Type B pancreatic cell (in vitro differentiated cells): ENCODE measurements around the gene SLC35F2. TPM values are rescaled to one million over a fixed set of nuclear protein-coding genes. Genes with fewer than 3 reads are reported as not detected.
A peak's percentile ranks its signal among the peaks of the same experiment; 100 is the strongest.

Experiments
- DNase-seq: peaks from one replicate; pipeline ENCODE4 v3.0.0; 2021; ENCODE audit warnings: mixed read lengths; ENCODE audit not compliant: unreplicated experiment; ENCODE audit errors: extremely low spot score
- H3K27ac Mint-ChIP-seq: 2 replicates; pipeline ENCODE4 v1.8.0; 2021; ENCODE audit warnings: mild to moderate bottlenecking, mixed read lengths
- H3K27me3 Mint-ChIP-seq: 2 replicates; pipeline ENCODE4 v1.8.0; 2021; ENCODE audit warnings: mixed read lengths
- H3K36me3 Mint-ChIP-seq: 2 replicates; pipeline ENCODE4 v1.8.0; 2021; ENCODE audit warnings: mixed read lengths
- H3K4me1 Mint-ChIP-seq: one replicate; pipeline ENCODE4 v1.8.0; 2021; ENCODE audit warnings: mixed read lengths; ENCODE audit not compliant: unreplicated experiment
- H3K4me3 Mint-ChIP-seq: 2 replicates; pipeline ENCODE4 v1.8.0; 2021; ENCODE audit warnings: mild to moderate bottlenecking, mixed read lengths
- H3K9me3 Mint-ChIP-seq: 2 replicates; pipeline ENCODE4 v1.8.0; 2021; ENCODE audit warnings: mixed read lengths
- CTCF ChIP-seq: fragments of 200-600 bp; sonication (generic); conservative IDR thresholded peaks from 2 replicates; pipeline ENCODE4 v1.5.0; 2021; ENCODE audit warnings: antibody characterized with exemption, mild to moderate bottlenecking
- total RNA-seq: library from RNA; stranded (reverse); gene quantifications from 2 replicates; pipeline ENCODE4 v1.2.1, GENCODE V29; 2021; ENCODE audit warnings: low replicate concordance

Gene SLC35F2
- total RNA-seq, 1 donor from 2014 or later, result 9.5 TPM

DNA sequence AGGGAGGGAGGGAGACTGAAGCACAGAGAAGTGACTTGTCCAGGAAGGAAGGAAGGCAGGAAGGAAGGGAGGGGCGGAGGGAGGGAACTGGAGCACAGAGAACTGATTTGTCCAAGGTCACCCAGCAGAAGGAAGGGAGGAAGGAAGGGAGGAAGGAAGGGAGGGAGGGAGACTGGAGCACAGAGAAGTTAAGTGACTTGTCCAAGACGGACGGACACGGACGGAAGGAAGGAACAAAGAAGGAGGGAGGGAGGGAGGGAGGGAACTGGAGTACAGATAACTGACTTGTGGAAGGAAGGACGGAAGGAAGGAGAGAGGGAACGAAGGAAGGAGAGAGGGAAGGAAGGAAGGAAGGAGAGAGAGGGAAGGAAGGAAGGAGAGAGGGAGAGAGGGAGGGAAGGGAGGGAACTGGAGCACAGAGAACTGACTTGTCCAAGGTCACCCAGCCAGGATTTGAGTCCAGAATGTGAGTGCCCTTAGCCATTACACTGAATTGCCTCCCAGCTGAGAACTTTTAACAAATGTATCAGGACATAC, 1.5 kb downstream of the SLC35F2 start:
- H3K4me3 Mint-ChIP-seq, result peak overlapping the region; percentile 61

GRCh38 chr11:107856180-107856980, 2.2 kb downstream of the SLC35F2 start:
- Mint-ChIP-seq H3K27me3 (peaks cover 43% of the 10 kb centered on the region), H3K4me3 (peak overlapping the region; percentile 67), H3K9me3 (no peaks in the 10 kb centered on the region), H3K4me1 (peaks cover 6% of the 10 kb centered on the region), H3K27ac (peak overlapping the region; percentile 2), H3K36me3 (no peaks in the 10 kb centered on the region)
- no peak for TF ChIP-seq CTCF
- no peak for DNase-seq

More for the DNA sequence above, 1.5 kb downstream of the SLC35F2 start:
- no peak overlapping the region for H3K27ac Mint-ChIP-seq
- DNase-seq, result no peak
- H3K9me3 Mint-ChIP-seq, result no peaks in the 10 kb centered on the region
- peaks cover 6% of the 10 kb centered on the region for H3K4me1 Mint-ChIP-seq
- no peaks in the 10 kb centered on the region for H3K36me3 Mint-ChIP-seq
- no peak for TF ChIP-seq CTCF
- peaks cover 47% of the 10 kb centered on the region for H3K27me3 Mint-ChIP-seq

DNA sequence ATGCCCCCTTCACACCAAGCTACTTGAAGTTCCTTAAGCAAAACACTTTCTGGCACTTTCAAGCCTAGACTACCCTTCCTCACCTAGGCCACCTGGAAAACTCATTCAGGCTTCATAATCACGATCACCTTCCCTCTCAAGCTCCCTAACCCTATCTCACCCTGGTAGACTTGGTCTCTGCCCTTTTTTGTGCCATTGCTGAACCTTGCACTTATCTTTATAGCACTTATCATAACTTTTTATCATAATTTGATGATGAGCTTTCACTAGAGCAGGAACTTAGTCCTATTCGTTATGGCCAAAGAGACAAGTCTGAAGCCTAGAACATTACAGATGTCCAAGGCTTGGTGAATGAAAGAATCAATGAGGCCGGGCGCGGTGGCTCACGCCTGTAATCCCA, 5.5 kb downstream of the SLC35F2 start:
- no peaks in the 10 kb centered on the region for H3K36me3 Mint-ChIP-seq
- no peak overlapping the region for H3K4me3 Mint-ChIP-seq
- H3K9me3 Mint-ChIP-seq, result no peaks in the 10 kb centered on the region
- no peak for TF ChIP-seq CTCF
- no peak overlapping the region for H3K27ac Mint-ChIP-seq
- peaks cover 5% of the 10 kb centered on the region for H3K4me1 Mint-ChIP-seq
- no peak for DNase-seq
- peaks cover 23% of the 10 kb centered on the region for H3K27me3 Mint-ChIP-seq

GRCh38 chr11:107851704-107852310, 6.8 kb downstream of the SLC35F2 start:
- Mint-ChIP-seq H3K27me3 (peaks cover 12% of the 10 kb centered on the region), H3K27ac (no peak overlapping the region), H3K9me3 (no peaks in the 10 kb centered on the region), H3K4me1 (no peaks in the 10 kb centered on the region), H3K4me3 (no peak overlapping the region), H3K36me3 (no peaks in the 10 kb centered on the region)
- DNase-seq, result no peak
- TF ChIP-seq CTCF, result no peak

DNA sequence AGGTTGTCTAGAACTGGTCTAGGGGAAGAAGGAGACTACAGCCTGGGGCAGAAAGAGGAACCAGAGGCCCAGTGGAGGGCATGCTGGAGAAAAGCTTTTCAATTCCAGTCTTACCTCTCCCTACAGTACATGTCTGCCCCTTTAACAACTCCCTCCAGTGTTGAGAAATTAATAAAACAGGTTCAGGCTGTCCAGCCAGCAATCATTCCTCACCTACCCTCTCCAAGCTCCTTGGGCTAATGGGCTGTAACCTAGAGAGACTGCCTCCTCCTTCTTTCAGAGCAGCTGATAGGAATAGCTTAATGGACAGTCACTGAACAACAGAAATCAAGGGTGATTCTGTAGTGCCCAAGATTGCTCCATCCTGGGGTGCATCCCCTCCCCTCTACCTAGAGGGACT, 8.8 kb downstream of the SLC35F2 start:
- Mint-ChIP-seq H3K27me3 (no peaks in the 10 kb centered on the region), H3K4me1 (no peaks in the 10 kb centered on the region), H3K9me3 (no peaks in the 10 kb centered on the region), H3K36me3 (no peaks in the 10 kb centered on the region), H3K27ac (peak overlapping the region; percentile 24), H3K4me3 (peak overlapping the region; percentile 38)
- no peak for TF ChIP-seq CTCF
- DNase-seq, result no peak
